Measurements from ENCODE around the gene ALDH18A1.

- TF ChIP-seq POLR2AphosphoS5 (IDR thresholded peaks at IDR 0.05; ENCODE audit: borderline replicate concordance, low read depth, low read length) (no peak), FOXP2 (optimal IDR thresholded peaks at IDR 0.05; ENCODE audit: control extremely low read depth, extremely low read length, insufficient read depth) (no peak)
These were observed 85.1 kb downstream of the ALDH18A1 start for GRCh38 chr10:95571390-95571789.

Data from SK-N-MC (cell line).